Cardiac muscle cell (in vitro differentiated cells and primary cell): Measurements from ENCODE around the gene MVK. TPM values are rescaled to one million over a fixed set of nuclear protein-coding genes. Genes with fewer than 3 reads are reported as not detected.
A peak's percentile ranks its signal among the peaks of the same experiment; 100 is the strongest.
"Not testable (repeated sequence)": the region's sequence is repeated elsewhere in the genome, so short reads cannot be mapped to it uniquely, and the experiment has no call there.

Experiments used
- DNase-seq, 2 donors: peaks; one replicate each; pipeline versions ENCODE4 v3.0.0 to v3.0.0-alpha.2; 2010 to 2017; ENCODE audit warnings: low read depth in 1 of 2, low spot score in 1 of 2
- H3K27ac ChIP-seq: fragments of 200-600 bp; sonication (generic); 2 replicates; pipeline ENCODE4 v1.5.1; 2016
- H3K27me3 ChIP-seq: fragments of 200-600 bp; sonication (generic); 2 replicates; pipeline ENCODE4 v1.6.0; 2016; ENCODE audit warnings: control low read depth
- H3K36me3 ChIP-seq: fragments of 200-600 bp; sonication (generic); 2 replicates; pipeline ENCODE4 v1.5.1; 2016; ENCODE audit warnings: control low read depth
- H3K4me1 ChIP-seq: fragments of 200-600 bp; sonication (generic); 2 replicates; pipeline ENCODE4 v1.8.1; 2017; ENCODE audit warnings: low read depth, mild to moderate bottlenecking, mixed run types
- H3K4me3 ChIP-seq: fragments of 200-600 bp; sonication (generic); 2 replicates; pipeline ENCODE4 v1.5.1; 2016; ENCODE audit warnings: mild to moderate bottlenecking
- H3K9me3 ChIP-seq: fragments of 200-600 bp; sonication (generic); 2 replicates; pipeline ENCODE4 v1.5.1; 2017; ENCODE audit warnings: low read depth, mild to moderate bottlenecking, control low read depth
- polyA plus RNA-seq: library from polyadenylated mRNA; unstranded; fragments of >200 nt; fragmentation: Nextera tagmentation; extraction: Ambion mirVana; gene quantifications from 2 replicates; pipeline ENCODE4 v1.2.1, GENCODE V29; 2016
- total RNA-seq: library from RNA; depleted of rRNA; stranded (reverse); fragments of >200 nt; gene quantifications from 2 replicates; pipeline ENCODE4 v1.2.3, GENCODE V29; 2016
- TF ChIP-seq, protein P1 (sequence below): IDR thresholded peaks from 2 replicates; pipeline ENCODE4 v1.5.1; 2012; ENCODE audit warnings: low read depth, mild to moderate bottlenecking, low read length

Gene MVK
- total and polyA plus RNA-seq, 2 experiments from 2014 or later = 29.0 to 56.1 TPM

GRCh38 chr12:109599087-109599486 lies 25.5 kb downstream of the MVK start:
- Histone ChIP-seq H3K36me3 (peaks cover 4% of the 10 kb centered on the region), H3K4me1 (peaks cover 20% of the 10 kb centered on the region), H3K9me3 (no peaks in the 10 kb centered on the region), H3K27ac (peak overlapping the region; percentile 25), H3K27me3 (no peaks in the 10 kb centered on the region), H3K4me3 (no peak overlapping the region)
- DNase-seq = no peak
- TF ChIP-seq, protein P1, sequence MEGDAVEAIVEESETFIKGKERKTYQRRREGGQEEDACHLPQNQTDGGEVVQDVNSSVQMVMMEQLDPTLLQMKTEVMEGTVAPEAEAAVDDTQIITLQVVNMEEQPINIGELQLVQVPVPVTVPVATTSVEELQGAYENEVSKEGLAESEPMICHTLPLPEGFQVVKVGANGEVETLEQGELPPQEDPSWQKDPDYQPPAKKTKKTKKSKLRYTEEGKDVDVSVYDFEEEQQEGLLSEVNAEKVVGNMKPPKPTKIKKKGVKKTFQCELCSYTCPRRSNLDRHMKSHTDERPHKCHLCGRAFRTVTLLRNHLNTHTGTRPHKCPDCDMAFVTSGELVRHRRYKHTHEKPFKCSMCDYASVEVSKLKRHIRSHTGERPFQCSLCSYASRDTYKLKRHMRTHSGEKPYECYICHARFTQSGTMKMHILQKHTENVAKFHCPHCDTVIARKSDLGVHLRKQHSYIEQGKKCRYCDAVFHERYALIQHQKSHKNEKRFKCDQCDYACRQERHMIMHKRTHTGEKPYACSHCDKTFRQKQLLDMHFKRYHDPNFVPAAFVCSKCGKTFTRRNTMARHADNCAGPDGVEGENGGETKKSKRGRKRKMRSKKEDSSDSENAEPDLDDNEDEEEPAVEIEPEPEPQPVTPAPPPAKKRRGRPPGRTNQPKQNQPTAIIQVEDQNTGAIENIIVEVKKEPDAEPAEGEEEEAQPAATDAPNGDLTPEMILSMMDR = no peak

DNA sequence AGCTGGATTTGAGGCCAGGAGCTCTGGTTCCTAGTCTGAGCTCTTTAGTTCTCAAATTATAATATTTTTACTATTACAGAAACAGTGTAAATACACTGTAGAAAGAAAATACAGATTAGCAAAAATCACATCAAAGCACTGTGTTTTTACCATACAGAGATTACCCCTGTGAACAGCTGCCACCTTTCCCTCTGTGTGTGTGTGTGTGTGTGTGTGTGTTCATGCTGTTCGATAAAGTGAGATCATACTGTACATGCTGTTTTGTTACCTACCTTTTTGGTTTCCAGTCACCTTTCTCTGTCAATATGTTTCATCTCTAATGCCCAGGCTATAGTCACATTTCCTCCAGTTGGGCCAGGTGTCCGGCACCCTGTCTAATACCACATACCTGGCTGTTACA lies 26.9 kb downstream of the MVK start:
- no peaks in the 10 kb centered on the region for H3K36me3 ChIP-seq
- no peaks in the 10 kb centered on the region for H3K9me3 ChIP-seq
- H3K4me3 ChIP-seq = no peak overlapping the region
- TF ChIP-seq, protein P1 = no peak
- DNase-seq = no peak
- no peaks in the 10 kb centered on the region for H3K27me3 ChIP-seq
- peaks cover 27% of the 10 kb centered on the region for H3K4me1 ChIP-seq
- H3K27ac ChIP-seq = no peak overlapping the region

- TF ChIP-seq, protein P1 = no peak
- H3K9me3 ChIP-seq = no peaks in the 10 kb centered on the region
- no peak overlapping the region for H3K27ac ChIP-seq
- H3K36me3 ChIP-seq = no peaks in the 10 kb centered on the region
- peaks cover 29% of the 10 kb centered on the region for H3K4me1 ChIP-seq
- no peak for DNase-seq
- no peak overlapping the region for H3K4me3 ChIP-seq
- H3K27me3 ChIP-seq = no peaks in the 10 kb centered on the region
Observed at GRCh38 chr12:109600995-109601394, 27.4 kb downstream of the MVK start.

- no peak for DNase-seq
- TF ChIP-seq, protein P1 = no peak
- Histone ChIP-seq H3K4me1 (peaks cover 35% of the 10 kb centered on the region), H3K36me3 (no peaks in the 10 kb centered on the region), H3K27me3 (no peaks in the 10 kb centered on the region), H3K27ac (no peak overlapping the region), H3K9me3 (no peaks in the 10 kb centered on the region), H3K4me3 (no peak overlapping the region)
Observed at GRCh38 chr12:109601557-109601956, 28.0 kb downstream of the MVK start.

DNA sequence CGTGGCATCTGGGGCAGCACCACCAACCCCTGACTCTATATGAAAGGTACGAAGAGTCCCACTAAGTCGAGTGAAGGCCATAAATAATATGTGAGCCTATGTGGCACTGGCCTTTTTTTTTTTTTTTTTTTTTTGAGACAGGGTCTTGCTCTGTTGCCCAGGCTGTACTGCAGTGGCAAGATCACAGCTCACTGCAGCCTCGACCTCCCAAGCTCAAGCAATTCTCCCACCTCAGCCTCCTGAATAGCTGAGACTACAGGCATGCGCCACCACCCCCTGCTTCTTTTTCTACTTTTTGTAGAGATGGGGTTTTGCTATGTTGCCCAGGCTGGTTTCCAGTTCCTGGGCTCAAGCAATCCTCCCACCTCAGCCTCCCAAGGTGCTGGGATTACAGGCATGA lies 28.5 kb downstream of the MVK start:
- not testable (repeated sequence) for H3K27me3 ChIP-seq, H3K27ac ChIP-seq, H3K4me3 ChIP-seq, DNase-seq, H3K36me3 ChIP-seq, H3K9me3 ChIP-seq
- H3K4me1 ChIP-seq = peaks cover 40% of the 10 kb centered on the region

- Histone ChIP-seq H3K4me1 (peaks cover 29% of the 10 kb centered on the region), H3K4me3 (no peak overlapping the region), H3K36me3 (no peaks in the 10 kb centered on the region), H3K27ac (peak overlapping the region; percentile 43), H3K27me3 (no peaks in the 10 kb centered on the region), H3K9me3 (no peaks in the 10 kb centered on the region)
- TF ChIP-seq, protein P1 = no peak
- DNase-seq = no peak
Observed at GRCh38 chr12:109604132-109604585, 30.6 kb downstream of the MVK start.
